OCI-LY3 (cell line): ENCODE data around the gene FOXO1.

Experiments used
- EZH2phosphoT487 ChIP-seq: fragments of 200-600 bp; shearing (Covaris generic); IDR thresholded peaks from 2 replicates; pipeline ENCODE4 v1.6.1; 2018; ENCODE audit warnings: antibody characterized with exemption, mixed run types, low read depth
- TF ChIP-seq, protein P1 (sequence below): fragments of 200-600, 300-600 bp; sonication (generic); IDR thresholded peaks from 2 replicates; pipeline ENCODE4 v1.5.1; 2014; ENCODE audit warnings: antibody characterized with exemption, low read length, low read depth

DNA sequence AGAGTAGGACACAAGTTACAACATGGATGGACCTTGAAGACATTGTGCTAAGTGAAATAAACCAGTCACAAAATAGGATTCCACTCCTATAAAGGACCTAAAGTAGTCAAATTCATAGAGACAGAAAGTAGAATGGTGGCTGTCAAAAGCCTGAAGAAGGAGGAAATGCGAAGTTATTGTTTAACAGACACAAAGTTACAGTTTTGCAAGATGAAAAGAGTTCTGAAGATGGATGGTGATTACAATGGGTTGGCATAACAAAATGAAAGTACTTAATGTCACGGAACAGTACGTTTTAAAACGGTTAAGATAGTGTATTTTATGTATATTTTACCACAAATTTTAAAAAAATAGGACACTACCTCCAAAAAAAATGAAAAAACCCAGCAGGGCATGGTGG lies 34.8 kb downstream of the FOXO1 start:
- TF ChIP-seq, protein P1, sequence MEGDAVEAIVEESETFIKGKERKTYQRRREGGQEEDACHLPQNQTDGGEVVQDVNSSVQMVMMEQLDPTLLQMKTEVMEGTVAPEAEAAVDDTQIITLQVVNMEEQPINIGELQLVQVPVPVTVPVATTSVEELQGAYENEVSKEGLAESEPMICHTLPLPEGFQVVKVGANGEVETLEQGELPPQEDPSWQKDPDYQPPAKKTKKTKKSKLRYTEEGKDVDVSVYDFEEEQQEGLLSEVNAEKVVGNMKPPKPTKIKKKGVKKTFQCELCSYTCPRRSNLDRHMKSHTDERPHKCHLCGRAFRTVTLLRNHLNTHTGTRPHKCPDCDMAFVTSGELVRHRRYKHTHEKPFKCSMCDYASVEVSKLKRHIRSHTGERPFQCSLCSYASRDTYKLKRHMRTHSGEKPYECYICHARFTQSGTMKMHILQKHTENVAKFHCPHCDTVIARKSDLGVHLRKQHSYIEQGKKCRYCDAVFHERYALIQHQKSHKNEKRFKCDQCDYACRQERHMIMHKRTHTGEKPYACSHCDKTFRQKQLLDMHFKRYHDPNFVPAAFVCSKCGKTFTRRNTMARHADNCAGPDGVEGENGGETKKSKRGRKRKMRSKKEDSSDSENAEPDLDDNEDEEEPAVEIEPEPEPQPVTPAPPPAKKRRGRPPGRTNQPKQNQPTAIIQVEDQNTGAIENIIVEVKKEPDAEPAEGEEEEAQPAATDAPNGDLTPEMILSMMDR: no peak
- no peak for TF ChIP-seq EZH2phosphoT487
